Muscle of leg (tissue), 11 donors: Measurements from ENCODE around the gene XRN1. TPM values are rescaled to one million over a fixed set of nuclear protein-coding genes. Genes with fewer than 3 reads are reported as not detected.

Experiments used
- DNase-seq: peaks from one replicate; pipeline ENCODE4 v3.0.0; 2013
- H3K27ac ChIP-seq: one replicate; pipeline ENCODE4 v1.5.1; 2013; ENCODE audit warnings: mild to moderate bottlenecking, low read length, control low read depth
- H3K27me3 ChIP-seq: one replicate; pipeline ENCODE4 v1.6.1; 2013; ENCODE audit warnings: low read length; ENCODE audit not compliant: control insufficient read depth, insufficient read depth
- H3K36me3 ChIP-seq: one replicate; pipeline ENCODE4 v1.6.1; 2013; ENCODE audit warnings: low read length; ENCODE audit not compliant: control insufficient read depth, insufficient read depth
- H3K4me1 ChIP-seq: one replicate; pipeline ENCODE4 v1.6.1; 2013; ENCODE audit warnings: low read length; ENCODE audit not compliant: control insufficient read depth, insufficient read depth
- H3K4me3 ChIP-seq: one replicate; pipeline ENCODE4 v1.5.1; 2013; ENCODE audit warnings: low read length, control low read depth
- H3K9me3 ChIP-seq: replicated peaks from 2 replicates; pipeline ENCODE4 v1.6.1; 2013; ENCODE audit warnings: low read depth, low read length; ENCODE audit not compliant: control insufficient read depth
- WGBS: methylation state at CpG from one replicate; pipeline ENCODE4 v1.1.5; 2013; ENCODE audit warnings: missing lambda C conversion rate; ENCODE audit not compliant: insufficient coverage; 5-methylcytosine and 5-hydroxymethylcytosine counted together
- polyA plus RNA-seq, 8 donors: library from polyadenylated mRNA; unstranded; fragments of 120-200 nt; gene quantifications; one replicate each; pipeline versions ENCODE4 v1.2.1 to v1.2.3, GENCODE V29; 2013; ENCODE audit warnings: inconsistent platforms in 1 of 8, low replicate concordance in 1 of 8; ENCODE audit not compliant: insufficient read length in 8 of 8, insufficient read depth in 1 of 8
- total RNA-seq: library from RNA; stranded (reverse); fragments of 120-200 nt; gene quantifications from one replicate; pipeline ENCODE4 v1.2.4, GENCODE V29; 2013

The XRN1 gene
- total and polyA plus RNA-seq, 9 donors: 11.3 to 27.4 (median 15.1) TPM

- no CpG with 5 or more reads among the region's 2 CpGs for WGBS
- no peak for DNase-seq
- H3K4me3 ChIP-seq: no peak overlapping the region
- no peak overlapping the region for H3K27ac ChIP-seq
- H3K9me3 ChIP-seq: no peaks in the 10 kb centered on the region
- H3K4me1 ChIP-seq: no peaks in the 10 kb centered on the region
- H3K36me3 ChIP-seq: no peaks in the 10 kb centered on the region
- no peaks in the 10 kb centered on the region for H3K27me3 ChIP-seq
Measured at GRCh38 chr3:142278451-142278850, 169.4 kb downstream of the XRN1 start.

- Histone ChIP-seq H3K27ac (no peak overlapping the region), H3K4me1 (no peaks in the 10 kb centered on the region), H3K4me3 (no peak overlapping the region), H3K9me3 (no peaks in the 10 kb centered on the region), H3K27me3 (no peaks in the 10 kb centered on the region), H3K36me3 (no peaks in the 10 kb centered on the region)
- no CpG with 5 or more reads among the region's 2 CpGs for WGBS
- no peak for DNase-seq
Measured at GRCh38 chr3:142276781-142277180, 171.1 kb downstream of the XRN1 start.

DNA sequence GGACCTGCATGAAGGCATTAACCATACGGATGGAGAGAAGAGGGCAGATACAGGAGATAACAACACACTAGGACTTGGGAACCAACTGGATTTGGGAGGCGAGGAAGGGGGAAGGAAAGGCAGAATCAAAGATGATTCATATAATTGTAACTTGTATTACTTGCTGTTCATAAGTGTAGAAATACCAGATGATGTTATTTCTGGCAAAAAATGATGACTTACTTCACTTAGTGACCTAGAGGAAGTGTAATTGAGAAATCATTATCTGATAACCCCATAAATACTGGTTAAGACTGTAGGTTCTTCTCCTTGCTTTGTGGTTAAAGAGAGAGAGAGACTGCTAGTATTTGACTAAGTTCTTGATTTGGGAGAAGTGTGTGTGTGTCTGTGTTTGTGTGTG lies 172.0 kb downstream of the XRN1 start:
- no peaks in the 10 kb centered on the region for H3K4me1 ChIP-seq

DNA sequence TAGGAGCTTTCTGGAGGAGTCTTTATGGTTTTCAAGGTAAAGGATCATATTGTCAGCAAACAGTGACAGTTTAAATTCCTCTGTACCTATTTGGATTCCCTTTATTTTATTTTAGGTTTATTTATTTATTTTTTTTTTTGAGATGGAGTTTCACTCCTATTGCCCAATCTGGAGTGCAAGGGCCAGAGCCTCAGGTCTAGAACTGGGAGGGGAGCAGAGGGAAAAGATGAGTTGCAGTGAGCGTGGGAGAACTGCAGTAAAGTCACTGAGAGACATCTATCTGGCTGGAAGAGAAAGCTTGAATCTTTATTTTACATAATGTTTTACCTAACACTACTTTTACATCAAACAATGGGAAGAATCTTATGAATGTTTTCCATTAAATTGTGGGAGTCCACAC lies 172.9 kb downstream of the XRN1 start:
- no peaks in the 10 kb centered on the region for H3K27me3 ChIP-seq
- H3K4me1 ChIP-seq: no peaks in the 10 kb centered on the region
- H3K4me3 ChIP-seq: no peak overlapping the region
- H3K27ac ChIP-seq: no peak overlapping the region
- no peaks in the 10 kb centered on the region for H3K36me3 ChIP-seq
- WGBS: no CpG with 5 or more reads among the region's 1 CpG
- H3K9me3 ChIP-seq: no peaks in the 10 kb centered on the region
- DNase-seq: no peak

More for the DNA sequence above, 172.0 kb downstream of the XRN1 start:
- Histone ChIP-seq H3K27ac (no peak overlapping the region), H3K4me3 (no peak overlapping the region), H3K9me3 (no peaks in the 10 kb centered on the region), H3K27me3 (no peaks in the 10 kb centered on the region), H3K36me3 (no peaks in the 10 kb centered on the region)
- WGBS: 38% methylated on average over 1 of the region's 2 CpGs
- no peak for DNase-seq

DNA sequence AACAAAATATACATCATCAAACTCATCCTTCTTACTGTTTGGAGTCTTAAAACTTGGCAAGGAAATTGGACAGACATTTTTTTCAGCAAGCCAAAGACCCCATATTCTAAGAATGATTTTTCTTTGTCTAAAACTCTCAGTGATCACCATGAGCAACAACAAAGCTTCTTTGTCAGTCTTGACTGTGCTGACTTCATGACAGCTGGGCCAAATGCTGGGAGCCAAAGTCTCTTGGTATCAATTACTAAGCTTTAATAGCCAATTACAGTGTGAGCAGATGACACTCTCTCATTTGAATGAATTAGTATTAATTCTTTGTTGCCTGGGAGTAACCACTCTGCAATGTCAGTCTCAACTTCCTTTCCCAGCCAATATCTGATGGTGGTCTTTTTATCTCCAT lies 174.3 kb downstream of the XRN1 start:
- H3K27ac ChIP-seq: peak overlapping the region; percentile 24
- no peaks in the 10 kb centered on the region for H3K27me3 ChIP-seq
- no peaks in the 10 kb centered on the region for H3K36me3 ChIP-seq
- no peak overlapping the region for H3K4me3 ChIP-seq
- H3K4me1 ChIP-seq: no peaks in the 10 kb centered on the region
- no peaks in the 10 kb centered on the region for H3K9me3 ChIP-seq
- peak; percentile 56 for DNase-seq

DNA sequence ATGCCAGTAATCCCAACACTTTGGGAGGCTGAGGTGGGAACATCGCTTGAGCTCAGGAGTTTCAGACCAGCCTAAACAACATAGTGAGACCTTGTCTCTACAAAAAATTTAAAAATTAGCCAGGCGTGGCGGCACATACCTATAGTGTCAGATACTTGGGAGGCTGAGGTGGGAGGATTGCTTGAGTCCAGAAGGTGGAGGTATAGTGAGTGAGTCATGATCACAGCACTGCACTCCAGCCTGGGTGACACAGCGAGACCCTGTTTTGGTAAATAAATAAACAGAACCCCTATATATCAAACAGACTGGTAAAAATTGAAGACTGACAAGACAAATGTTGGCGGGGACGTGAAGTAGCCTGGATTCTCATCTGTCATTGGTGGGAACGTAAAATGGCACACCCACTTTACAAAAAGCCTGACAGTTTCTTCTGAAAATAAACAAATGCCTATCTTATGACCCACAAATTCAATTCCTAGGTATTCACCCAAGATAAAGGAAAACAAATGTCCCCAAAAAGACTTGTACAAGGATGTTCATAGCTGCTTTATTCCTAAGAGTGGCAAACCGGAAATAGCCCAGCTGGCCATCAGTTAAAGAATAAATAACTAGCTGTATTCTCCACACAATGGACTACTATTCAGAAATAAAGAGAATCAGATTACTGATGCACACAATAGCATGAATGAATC lies 175.5 kb downstream of the XRN1 start:
- 76% methylated on average over 2 of the region's 8 CpGs for WGBS
- H3K4me1 ChIP-seq: no peaks in the 10 kb centered on the region
- H3K9me3 ChIP-seq: no peaks in the 10 kb centered on the region
- no peak overlapping the region for H3K27ac ChIP-seq
- DNase-seq: no peak
- H3K36me3 ChIP-seq: no peaks in the 10 kb centered on the region
- H3K27me3 ChIP-seq: no peaks in the 10 kb centered on the region
- H3K4me3 ChIP-seq: no peak overlapping the region

DNA sequence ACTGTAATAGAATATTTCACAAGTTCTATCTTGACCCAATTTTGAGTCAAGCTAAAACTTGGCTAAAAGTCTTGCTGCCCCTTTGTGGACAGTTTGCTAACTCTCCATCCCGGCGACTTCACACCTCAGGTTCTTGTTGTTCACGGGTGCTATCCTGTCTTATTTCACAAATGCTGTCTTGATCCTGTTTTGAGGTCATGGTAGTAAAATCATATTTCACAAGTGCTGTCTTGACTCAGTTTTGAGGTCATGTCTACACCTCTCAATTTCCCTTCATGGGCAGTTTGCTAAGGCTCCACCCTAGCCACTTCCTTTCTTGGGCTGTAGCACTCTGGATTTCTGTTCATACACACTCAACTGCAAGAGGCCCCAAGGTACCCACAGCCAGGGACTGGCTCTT lies 177.4 kb downstream of the XRN1 start:
- no peaks in the 10 kb centered on the region for H3K36me3 ChIP-seq
- no peaks in the 10 kb centered on the region for H3K27me3 ChIP-seq
- H3K4me3 ChIP-seq: no peak overlapping the region
- WGBS: 61% methylated on average over 3 of the region's 3 CpGs
- H3K9me3 ChIP-seq: no peaks in the 10 kb centered on the region
- no peak for DNase-seq
- no peak overlapping the region for H3K27ac ChIP-seq
- H3K4me1 ChIP-seq: no peaks in the 10 kb centered on the region

GRCh38 chr3:142269767-142270166 lies 178.1 kb downstream of the XRN1 start:
- H3K9me3 ChIP-seq: no peaks in the 10 kb centered on the region
- H3K4me3 ChIP-seq: no peak overlapping the region
- no peaks in the 10 kb centered on the region for H3K27me3 ChIP-seq
- DNase-seq: no peak
- no peak overlapping the region for H3K27ac ChIP-seq
- no peaks in the 10 kb centered on the region for H3K36me3 ChIP-seq
- WGBS: no CpG with 5 or more reads among the region's 1 CpG
- no peaks in the 10 kb centered on the region for H3K4me1 ChIP-seq

DNA sequence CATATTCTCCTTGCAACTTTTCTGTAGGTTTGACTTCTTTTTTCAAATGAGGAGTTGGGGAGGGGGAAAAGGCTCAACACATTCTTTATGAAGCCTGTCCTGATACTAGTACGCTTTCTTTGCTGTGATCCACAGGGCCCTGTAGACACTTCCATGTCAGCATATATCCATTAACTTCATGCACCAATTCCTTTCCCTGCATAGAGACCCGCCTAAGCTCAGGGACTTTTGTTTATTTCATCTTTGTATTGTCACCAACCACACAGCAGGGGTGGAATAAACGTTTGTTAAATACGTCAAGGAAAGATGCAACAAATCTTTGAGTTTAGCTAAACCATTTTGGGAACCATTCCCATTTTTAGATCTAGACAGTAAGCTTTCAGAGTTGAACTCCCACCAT lies 179.4 kb downstream of the XRN1 start:
- H3K27ac ChIP-seq: no peak overlapping the region
- no peaks in the 10 kb centered on the region for H3K4me1 ChIP-seq
- no peaks in the 10 kb centered on the region for H3K9me3 ChIP-seq
- no peak overlapping the region for H3K4me3 ChIP-seq
- WGBS: no CpG with 5 or more reads among the region's 4 CpGs
- H3K27me3 ChIP-seq: no peaks in the 10 kb centered on the region
- no peak for DNase-seq
- H3K36me3 ChIP-seq: no peaks in the 10 kb centered on the region

- no peak for DNase-seq
- Histone ChIP-seq H3K27ac (no peak overlapping the region), H3K27me3 (no peaks in the 10 kb centered on the region), H3K9me3 (no peaks in the 10 kb centered on the region), H3K4me1 (no peaks in the 10 kb centered on the region), H3K4me3 (no peak overlapping the region), H3K36me3 (no peaks in the 10 kb centered on the region)
- no CpG with 5 or more reads among the region's 2 CpGs for WGBS
Measured at GRCh38 chr3:142267269-142267668, 180.6 kb downstream of the XRN1 start.

DNA sequence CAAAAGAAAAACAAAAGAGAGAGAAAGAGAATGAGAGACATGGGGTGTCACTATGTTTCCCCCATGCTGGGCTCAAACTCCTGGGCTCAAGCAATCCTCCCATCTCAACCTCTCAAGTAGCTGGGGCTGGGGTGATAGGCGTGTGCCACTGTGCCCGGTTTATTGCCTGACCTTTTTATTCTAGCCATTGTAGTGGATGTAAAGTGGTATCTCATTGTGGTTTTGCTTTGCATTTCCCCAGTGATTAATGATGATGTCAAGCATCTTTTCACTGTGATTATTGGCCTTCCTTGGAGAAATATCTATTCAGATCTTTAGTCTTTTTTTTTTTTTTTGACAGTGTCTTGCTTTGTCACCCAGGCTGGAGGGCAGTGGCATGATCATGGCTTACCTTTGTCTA lies 184.7 kb downstream of the XRN1 start:
- H3K36me3 ChIP-seq: no peaks in the 10 kb centered on the region
- no peaks in the 10 kb centered on the region for H3K9me3 ChIP-seq
- no peak overlapping the region for H3K27ac ChIP-seq
- H3K4me3 ChIP-seq: no peak overlapping the region
- no peak for DNase-seq
- no peaks in the 10 kb centered on the region for H3K4me1 ChIP-seq
- no CpG with 5 or more reads among the region's 2 CpGs for WGBS
- no peaks in the 10 kb centered on the region for H3K27me3 ChIP-seq
